Hematopoietic multipotent progenitor cell treated with erythropoietin and hydrocortisone succinate and interleukin-3 and kit ligand, for 8 days (in vitro differentiated cells): ENCODE results near the gene OTUD3.
"Not testable (repeated sequence)": the region's sequence is repeated elsewhere in the genome, so short reads cannot be mapped to it uniquely, and the experiment has no call there.

Source experiments
- DNase-seq: peaks from one replicate; pipeline ENCODE4 v3.0.0-alpha.2; 2015

Gene OTUD3

DNA sequence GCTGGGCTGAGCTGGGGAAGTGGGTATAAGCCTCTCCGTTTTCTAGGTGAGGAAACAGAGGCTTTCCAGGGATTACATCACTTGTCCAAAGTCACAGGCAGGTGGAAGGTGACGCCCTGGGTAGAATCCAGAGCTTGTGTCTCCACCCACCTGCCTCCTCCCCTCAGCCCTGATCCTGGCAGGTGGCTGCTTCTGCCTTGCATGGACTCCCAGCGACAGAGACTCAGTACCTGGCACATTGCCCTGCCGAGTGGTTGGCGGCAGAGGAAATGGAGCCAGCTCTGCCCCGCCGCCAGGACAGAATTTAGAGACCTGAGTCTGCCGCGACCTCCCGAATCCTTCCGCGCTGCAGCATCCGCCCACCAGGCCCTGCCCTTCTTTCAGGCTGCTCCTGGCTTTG lies 39.1 kb downstream of the OTUD3 start:
- DNase-seq: no peak

- no peak for DNase-seq
Observed at GRCh38 chr1:19922015-19922688, 40.0 kb downstream of the OTUD3 start.

DNA sequence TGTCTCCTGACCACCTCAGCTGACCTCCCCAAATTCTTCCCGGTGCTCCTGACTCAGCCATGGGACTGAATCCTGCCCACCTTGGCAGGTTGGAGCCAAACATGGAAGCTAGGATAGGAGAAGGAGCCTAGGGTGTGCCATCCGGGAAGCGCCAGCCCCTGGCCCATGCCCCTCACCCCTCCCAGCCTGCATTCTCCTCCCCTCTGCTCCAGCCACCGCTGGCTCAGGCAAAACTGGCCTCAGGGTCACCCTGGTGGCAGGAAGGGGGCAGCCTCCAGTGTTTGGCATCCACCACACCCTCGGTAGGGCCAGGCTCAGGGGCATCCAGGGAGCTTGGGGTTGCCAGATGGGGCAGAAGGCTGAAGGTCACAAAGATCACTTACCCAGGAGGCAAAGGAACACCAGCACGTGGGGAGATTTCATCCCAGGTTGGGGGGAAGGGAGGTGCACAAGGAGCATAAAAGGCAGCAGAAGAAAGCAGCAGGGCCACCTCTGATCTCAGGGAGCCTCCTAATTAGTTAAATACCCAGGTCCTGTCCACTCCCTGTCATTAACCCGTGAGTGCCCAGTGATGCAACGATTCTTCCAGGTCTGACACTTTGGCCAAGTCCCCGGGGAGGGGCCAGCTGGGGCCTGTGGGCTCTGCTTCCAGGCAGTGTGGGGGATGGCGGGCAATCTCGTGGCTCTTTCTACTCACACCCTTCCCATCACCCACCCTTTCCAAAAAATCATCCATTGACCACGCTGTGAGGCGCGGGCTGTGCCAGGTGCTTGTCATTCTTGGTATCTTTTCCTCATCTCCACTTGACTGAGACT lies 41.1 kb downstream of the OTUD3 start, which contains the start of gene PLA2G2E:
Gene PLA2G2E, minus strand, starts transcription at position 481 of the 816 bp plus-strand sequence. Its CDS starts 58 bp downstream, at position 423.
- DNase-seq: no peak

GRCh38 chr1:19923953-19924346 lies 41.8 kb downstream of the OTUD3 start:
- no peak for DNase-seq

DNA sequence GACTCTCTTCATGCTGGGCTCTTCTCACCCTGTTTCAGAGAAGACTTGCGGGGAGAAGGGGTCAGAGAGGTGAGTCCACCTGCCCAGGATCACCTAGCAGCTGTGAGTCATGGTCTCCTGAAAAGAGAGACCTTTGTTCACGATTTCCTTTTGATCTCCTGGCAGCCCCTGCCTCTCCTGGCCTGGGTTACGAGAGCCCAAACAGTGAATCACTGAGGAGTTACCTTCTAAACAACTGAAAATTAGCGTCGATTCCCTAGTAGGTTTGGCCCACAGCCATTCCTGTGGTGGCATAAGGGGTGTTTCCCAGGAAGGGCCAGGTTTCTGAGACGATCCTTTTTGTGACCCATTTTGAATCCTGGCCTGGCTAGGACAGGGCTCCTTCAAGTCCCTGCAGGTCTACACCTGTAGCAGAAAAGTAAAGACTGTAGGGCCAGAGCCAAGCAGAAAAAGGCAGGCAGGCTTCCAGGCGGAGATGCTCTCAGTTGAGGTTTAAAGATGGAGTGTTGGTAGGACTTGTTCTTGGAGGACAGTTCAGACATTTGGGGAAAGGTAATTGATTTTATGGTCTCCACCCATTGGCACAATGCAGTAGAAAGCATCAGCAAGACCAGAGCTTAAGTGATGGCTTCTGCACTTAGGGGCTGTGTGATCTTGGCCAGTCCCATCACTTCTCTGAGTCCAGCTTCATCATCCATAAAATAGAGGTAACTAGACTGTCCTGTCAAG lies 43.3 kb downstream of the OTUD3 start:
- DNase-seq: no peak

GRCh38 chr1:19926296-19927129 lies 44.3 kb downstream of the OTUD3 start:
- no peak for DNase-seq

GRCh38 chr1:19927130-19927421 lies 44.9 kb downstream of the OTUD3 start:
- not testable (repeated sequence) for DNase-seq

DNA sequence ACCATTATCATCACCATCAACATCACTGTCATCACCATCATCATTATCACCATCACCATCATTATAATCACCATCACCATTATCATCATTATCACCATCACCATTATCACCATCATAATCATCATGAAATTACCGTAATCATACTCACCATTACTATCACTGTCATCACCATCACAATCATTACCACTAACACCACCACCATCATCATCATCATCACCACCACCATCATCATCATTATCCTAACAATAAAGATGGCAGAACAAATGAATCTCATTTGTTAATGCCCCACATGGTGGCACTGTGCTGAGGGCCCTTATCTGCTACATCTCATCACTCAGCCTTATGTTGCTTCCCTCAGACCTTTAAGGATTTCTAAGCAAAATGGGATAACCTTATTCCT lies 50.7 kb downstream of the OTUD3 start:
- no peak for DNase-seq

DNA sequence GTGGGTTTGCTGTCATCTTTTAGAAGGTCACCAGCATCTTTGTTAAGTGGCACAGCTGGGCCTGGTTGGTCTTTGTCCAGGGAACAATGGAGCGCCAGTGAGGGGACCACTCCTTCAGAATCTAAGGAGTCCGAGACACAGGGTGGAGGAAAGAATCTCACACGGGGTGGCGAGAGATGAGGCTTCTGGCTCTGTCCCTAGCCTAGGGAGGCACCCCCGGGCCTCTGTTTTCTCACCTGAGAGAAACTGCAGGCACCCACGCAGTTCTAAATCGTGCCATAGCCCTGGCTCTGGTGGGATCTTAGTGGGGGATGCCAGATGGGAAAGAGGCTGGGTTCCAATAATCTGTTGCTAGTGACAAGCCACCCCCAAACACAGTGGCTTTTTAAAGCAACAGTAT lies 52.1 kb downstream of the OTUD3 start:
- no peak for DNase-seq

GRCh38 chr1:19936061-19936750 lies 54.0 kb downstream of the OTUD3 start:
- DNase-seq: no peak

GRCh38 chr1:19938472-19938871 lies 56.3 kb downstream of the OTUD3 start:
- DNase-seq: no peak

DNA sequence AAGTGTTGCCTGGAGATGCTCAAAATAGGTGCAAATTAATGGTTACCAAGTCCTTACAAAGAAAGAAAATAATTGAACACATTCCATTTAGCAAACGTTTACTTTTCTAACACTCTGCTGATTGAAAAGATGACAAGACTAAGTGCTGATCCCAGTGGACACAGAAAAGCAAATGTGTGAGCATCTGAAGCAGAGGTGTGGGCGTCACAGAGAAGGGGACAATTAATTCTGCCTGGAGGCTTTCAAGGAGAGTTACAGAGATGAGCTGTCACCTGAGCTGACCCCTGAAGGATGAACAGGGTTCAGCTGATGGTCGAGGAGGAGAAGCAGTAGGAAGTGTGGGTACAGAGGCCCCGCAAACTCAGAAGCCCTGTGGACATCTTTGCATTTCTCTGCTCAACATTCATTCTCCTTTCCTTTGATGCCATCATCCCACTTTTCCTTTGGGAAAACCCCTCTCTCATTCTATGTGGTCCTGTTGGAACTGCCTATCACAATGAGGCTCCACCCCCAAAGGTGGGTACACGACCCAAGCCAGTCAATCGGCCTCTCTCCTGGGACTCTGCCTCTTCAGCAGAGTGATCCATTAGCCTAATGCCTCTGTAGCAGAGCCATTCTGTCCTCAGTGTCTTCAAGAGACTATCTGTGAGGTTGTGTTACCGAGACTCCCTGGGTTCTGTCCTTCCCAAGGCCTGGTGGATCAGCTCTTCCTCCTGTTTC lies 58.5 kb downstream of the OTUD3 start:
- DNase-seq: no peak

GRCh38 chr1:19941206-19941568 lies 59.0 kb downstream of the OTUD3 start:
- DNase-seq: no peak

DNA sequence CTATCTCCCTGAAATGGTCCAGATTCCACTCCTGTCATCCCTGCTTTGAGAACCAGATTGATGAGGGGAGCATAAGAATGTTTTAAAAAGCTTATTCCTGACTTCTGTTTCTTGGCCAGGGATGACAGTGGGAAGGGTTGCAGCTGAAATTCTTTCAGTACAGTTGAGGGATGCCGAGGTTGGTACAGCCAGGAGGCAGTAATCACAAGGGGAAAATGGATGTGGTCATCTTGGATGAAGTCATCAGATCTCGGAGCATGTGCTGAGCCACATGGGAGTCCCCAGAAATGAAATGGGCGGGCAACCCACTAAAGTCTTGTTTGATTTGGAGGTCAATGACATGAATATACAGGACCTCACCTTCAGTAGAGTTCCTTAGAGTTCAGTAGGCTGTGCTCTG lies 59.9 kb downstream of the OTUD3 start:
- no peak for DNase-seq

GRCh38 chr1:19942657-19943056 lies 60.5 kb downstream of the OTUD3 start:
- DNase-seq: no peak

DNA sequence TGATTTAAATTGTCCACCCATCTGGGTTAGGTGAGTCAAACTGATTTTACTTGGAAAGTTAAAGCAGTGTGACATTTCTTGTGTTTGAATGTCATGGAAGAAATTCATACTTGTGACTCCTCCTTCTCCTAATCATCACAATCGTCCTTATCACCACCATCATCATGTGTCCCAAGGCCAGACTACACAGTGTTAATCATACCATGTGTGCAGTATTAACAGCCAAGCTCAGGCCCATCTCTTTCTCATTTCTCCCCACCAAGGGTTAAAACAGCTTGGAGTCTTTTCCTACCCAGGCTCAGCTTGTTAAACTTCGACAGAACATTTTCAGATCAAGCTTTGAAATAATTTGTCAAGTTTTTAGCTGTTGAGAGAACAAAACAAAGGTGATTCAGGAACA lies 63.7 kb downstream of the OTUD3 start:
- no peak for DNase-seq

DNA sequence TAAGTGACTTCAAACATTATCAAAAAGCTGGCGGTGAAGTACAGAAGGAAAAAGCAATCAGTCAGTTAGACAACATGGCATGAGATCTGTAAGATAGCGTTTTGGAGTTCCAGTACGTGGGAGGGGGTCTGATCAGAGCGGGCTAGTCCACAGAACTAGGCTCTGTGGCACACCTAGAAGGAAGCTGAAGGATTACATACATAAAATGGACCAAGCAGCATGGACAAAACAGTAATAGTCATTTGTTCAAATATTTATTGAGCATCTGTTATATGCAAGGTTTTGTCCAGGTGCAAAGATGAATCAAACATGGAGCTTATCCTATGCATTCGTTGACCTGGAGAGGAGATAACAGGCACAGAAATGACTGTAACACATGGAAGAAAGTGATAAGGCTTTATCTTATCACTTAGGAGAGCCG lies 64.1 kb downstream of the OTUD3 start:
- DNase-seq: no peak

GRCh38 chr1:19946971-19947370 lies 64.8 kb downstream of the OTUD3 start:
- no peak for DNase-seq

- no peak for DNase-seq
Observed at GRCh38 chr1:19949016-19949415, 66.8 kb downstream of the OTUD3 start.

DNA sequence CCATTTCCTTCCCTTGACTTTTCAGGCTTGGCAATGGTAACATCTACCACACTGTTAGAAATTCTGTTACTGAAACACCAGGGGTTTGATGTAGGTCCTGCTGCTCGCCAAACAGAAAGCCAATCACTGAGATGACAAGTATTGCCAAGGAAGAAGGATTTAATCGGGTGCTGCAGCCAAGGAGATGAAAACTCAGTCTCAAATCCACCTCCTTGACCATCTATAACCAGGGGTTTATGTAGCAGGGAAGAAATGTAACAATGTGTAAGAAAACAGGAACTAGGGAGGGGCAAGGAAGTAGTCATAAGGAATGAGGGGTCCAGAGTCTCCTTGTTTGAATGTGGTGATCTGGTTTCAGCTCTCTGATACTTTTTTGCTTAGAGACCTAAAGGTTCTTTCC lies 71.9 kb downstream of the OTUD3 start:
- DNase-seq: no peak

GRCh38 chr1:19955534-19956170 lies 73.5 kb downstream of the OTUD3 start:
- DNase-seq: no peak
